ENCODE measurements around the gene CATSPER3.

DNA sequence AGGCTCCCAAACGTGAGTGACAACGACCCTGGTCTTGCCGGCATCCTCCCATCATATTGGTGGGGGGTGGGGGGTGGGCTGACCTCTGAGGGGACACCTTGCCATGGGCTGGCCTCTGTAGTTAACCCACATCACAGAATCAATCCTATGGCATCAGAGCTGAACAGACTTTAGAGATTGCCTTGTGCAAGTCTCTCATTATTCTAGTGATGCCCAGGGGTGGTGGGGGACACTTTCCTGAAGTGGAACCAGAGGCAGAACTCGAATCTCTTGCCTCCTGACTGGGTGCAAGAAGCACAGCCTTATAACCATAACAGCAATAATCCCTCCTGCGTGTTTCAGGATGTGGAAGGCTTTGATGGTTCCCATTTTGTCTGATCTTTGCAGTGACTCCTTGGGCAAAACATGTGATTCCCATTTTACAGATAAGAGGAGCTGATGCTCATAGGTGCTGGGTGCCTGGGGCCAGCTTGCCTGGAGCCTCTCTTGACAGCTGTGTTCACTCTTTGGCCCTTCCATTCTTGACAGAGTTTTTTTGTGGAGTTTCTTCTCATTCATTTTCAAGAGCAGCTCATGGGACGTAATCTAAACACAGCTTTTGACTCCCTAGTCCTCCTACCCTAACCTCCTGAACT, 84.9 kb downstream of the CATSPER3 start:
- TF ChIP-seq, protein P1, sequence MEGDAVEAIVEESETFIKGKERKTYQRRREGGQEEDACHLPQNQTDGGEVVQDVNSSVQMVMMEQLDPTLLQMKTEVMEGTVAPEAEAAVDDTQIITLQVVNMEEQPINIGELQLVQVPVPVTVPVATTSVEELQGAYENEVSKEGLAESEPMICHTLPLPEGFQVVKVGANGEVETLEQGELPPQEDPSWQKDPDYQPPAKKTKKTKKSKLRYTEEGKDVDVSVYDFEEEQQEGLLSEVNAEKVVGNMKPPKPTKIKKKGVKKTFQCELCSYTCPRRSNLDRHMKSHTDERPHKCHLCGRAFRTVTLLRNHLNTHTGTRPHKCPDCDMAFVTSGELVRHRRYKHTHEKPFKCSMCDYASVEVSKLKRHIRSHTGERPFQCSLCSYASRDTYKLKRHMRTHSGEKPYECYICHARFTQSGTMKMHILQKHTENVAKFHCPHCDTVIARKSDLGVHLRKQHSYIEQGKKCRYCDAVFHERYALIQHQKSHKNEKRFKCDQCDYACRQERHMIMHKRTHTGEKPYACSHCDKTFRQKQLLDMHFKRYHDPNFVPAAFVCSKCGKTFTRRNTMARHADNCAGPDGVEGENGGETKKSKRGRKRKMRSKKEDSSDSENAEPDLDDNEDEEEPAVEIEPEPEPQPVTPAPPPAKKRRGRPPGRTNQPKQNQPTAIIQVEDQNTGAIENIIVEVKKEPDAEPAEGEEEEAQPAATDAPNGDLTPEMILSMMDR (conservative IDR thresholded peaks at IDR 0.05 in 1 of 2, IDR thresholded peaks at IDR 0.05 in 1 of 2; ENCODE audit: low read depth in 1 of 2, low read length in 2 of 2): no peak
- no peak for TF ChIP-seq EZH2 (IDR thresholded peaks at IDR 0.05; ENCODE audit: low read length, missing control alignments)

All from fibroblast of lung (primary cell).